Measurements from ENCODE around the gene TSPAN12.
A peak's percentile ranks its signal among the peaks of the same experiment; 100 is the strongest.

TSPAN12 gene

DNA sequence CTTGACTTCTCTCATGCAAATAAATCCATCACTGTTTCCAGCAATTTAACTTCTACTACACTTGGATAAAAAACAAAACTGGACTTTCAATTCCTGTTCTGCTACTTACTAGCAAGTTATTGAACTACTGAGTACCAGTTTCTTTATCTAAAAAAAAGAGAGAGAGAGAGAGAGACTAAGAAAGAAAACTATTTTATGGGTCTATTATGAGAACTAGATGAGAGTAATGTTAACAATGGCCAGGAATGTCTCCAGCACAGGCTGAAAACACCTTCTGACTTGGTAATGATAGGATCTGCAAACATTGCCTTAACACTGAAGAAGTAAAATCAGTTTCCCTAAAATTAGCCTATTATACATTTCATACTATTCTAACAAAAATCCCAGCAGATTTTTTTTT, 5.2 kb downstream of the TSPAN12 start:
- no peak for DNase-seq
- intact Hi-C loops (cut with DNase I), result no loop called here

DNA sequence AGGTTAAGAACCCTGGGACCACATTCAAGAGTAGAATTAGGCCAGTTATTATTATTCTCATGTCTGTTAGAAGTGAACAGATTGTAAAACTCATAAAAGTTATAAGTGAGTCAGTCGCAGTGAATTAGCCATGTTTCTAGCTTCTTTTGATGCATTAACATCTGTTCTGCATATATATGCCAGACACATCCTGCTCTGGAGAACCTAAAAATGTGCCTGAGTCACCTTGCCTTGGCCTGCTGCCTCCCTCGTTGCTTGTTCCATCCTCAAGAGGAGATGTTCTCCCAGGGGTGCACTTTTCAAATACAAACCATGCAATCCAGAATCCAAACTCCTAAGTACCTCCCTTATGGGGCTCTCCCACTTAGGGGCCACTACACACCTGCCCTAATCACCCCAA, 14.8 kb downstream of the TSPAN12 start:
- DNase-seq, result peak in 2 of 10 donors; percentile 13 to 68
- intact Hi-C loops (cut with DNase I), result no loop called here

DNA sequence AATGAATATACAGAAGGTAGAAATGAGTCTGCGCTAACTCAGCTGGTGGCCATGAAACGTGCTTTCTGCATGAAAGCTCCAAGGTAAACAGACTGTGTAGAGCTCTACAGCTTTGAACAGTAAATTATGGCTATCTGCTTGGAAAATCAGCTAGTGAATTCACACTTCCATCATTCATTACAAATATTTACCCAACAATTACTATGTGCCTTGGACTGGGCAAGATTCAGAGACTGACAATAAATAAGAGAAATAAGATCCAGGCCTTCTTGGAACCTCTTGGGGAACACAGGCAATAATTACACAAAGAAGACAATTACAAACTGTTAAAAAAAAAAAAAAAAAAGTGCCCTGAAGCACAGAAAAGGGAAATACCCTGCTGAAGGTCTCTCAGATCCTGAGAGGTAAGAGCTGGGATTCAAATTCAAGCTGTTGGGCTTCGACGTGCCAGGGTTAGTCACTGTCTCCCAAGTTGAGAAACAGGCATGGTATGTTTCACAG, 15.8 kb downstream of the TSPAN12 start:
- intact Hi-C loops (cut with DNase I), result no loop called here

DNA sequence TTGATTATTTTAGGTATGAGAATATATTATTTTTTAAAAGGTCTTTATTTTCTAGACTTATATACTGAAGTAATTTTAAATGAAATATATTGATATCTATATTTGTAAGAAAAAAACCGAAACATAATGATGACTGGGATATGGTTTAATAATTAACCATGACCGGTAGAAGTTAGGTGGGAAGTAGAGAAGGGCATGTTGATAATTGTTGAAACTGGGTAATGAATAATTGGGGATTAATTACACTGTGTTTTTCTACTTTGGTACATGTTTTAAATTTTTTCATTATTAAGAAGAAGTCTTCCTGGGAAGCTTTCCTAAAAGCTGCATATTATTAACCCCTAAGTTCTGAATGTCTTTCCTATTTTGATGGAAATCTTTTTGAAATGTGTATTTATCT, 16.3 kb downstream of the TSPAN12 start:
- intact Hi-C loops (cut with DNase I), result no loop called here
- DNase-seq, result no peak

More for the DNA sequence above, 15.8 kb downstream of the TSPAN12 start:
- no peak for DNase-seq

DNA sequence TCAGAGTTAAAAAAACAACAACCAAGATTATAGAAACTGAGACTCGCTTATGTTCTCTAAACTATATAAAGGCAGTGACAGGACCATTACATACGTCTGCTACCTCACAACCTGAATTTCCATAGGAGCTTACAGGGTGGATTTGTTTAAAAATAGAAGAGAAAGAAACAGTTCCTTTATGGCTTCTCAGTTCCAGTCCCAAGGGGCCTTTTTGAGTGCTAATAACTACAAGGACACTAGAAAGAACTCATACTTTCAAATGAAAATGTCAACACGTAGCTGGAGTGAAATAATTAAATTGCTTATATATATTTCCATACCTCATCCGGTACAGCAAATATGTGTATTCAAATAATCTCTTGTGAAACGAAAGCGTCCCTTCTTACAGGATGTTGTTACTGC, 19.7 kb downstream of the TSPAN12 start:
- no peak for DNase-seq

DNA sequence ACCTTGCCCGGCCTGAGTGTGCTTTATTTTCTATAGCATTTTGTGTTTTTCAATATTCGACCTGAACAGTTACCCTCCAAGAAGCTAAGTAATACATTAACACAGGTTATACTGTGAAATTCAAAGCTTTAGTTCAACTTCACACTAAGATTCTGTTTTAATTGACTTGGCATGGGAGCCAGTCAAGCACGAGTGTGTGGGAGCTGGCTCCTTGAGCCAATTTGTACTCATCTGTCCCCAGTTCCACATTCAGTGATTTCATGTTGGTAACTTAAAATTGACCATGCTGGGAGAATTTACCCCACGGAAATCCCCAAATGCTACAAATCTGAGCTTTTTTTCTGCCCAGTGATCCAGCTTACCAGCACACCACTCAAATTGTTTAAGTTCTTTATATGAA, 20.3 kb downstream of the TSPAN12 start:
- intact Hi-C loops (cut with DNase I), result no loop called here
- DNase-seq, result no peak

More for the DNA sequence above, 19.7 kb downstream of the TSPAN12 start:
- intact Hi-C loops (cut with DNase I), result no loop called here

DNA sequence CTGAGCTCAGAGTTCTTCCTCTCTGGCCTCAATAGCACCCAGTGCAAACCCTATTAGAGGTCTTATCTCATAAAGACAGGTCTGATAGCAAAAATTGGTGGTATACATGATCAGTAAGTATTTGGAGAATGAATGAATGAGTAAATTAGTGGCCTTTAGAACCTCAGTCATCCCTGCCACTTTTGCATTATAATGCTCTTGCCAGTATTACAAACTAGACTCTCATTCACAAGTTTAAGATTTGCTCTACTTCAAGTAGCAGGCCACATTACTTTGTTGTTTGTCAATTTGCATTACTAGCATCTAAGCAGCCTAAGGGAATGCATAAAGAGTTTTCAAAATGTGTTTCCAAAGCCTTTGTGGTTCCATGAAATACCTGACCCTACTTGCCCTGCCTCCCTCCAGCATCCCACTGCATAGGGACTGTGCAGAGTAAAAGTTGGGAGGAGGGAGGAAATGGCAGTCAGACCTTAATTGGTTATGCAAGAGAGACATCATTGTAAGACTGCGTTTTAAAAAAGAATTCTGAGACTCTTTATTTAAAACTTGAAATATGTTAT, 21.3 kb downstream of the TSPAN12 start:
- intact Hi-C loops (cut with DNase I), result no loop called here
- no peak for DNase-seq

DNA sequence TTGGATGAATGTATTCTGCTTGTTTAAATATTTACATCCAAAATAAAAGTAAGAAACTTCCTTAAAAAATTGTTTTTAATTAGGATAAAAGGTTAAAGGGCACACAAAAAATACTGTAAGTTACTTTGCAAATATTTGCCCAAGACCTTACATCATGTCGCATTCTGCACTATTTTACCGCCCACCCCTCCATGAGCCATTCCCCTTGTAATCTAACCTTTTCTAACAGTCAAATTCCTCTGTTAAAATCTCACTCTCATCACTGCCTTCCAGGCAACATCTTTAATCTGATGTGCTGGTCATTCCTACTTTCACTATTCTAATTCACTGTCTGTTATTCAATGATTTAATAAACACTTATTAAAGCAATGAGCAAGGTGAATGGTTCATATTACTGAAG, 23.2 kb downstream of the TSPAN12 start:
- intact Hi-C loops (cut with DNase I), result no loop called here
- DNase-seq, result no peak

DNA sequence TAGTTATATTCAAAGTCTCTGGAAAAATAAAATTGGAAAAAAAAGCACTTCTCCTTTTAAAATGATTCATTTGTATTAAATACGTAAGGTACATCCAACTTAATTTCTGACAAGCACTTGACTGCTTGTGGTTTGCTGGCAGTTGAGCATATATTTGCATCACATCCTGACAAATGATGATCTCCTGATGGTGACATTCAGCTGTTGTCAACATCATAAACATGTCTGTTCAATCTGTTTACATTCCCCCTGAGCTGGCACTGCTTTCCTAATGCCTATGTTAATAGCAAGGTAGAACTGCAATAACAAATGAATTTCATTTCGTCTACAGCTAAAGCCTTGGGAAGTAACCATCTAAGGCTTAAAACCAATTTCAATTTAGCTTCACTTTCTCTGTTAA, 24.4 kb downstream of the TSPAN12 start:
- intact Hi-C loops (cut with DNase I), result no loop called here
- DNase-seq, result no peak

DNA sequence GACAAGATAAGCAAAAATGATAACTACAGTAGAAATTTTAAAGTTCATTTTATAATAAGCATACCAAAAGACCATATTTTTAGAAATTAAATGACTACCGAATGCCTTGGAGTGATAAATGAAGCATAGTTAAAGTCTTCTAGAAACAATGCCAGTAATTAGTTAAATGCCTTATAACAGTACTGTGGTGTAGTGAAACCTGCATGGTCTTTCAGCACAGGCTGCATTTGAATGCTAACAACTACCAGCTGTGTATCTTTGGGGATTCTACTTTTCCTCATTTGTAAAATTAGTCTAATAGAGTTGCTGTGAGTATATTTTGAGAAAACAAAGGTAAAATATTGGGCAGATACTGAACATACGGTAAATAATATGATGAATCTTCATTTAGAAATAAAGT, 25.1 kb downstream of the TSPAN12 start:
- no peak for DNase-seq
- intact Hi-C loops (cut with DNase I), result no loop called here

DNA sequence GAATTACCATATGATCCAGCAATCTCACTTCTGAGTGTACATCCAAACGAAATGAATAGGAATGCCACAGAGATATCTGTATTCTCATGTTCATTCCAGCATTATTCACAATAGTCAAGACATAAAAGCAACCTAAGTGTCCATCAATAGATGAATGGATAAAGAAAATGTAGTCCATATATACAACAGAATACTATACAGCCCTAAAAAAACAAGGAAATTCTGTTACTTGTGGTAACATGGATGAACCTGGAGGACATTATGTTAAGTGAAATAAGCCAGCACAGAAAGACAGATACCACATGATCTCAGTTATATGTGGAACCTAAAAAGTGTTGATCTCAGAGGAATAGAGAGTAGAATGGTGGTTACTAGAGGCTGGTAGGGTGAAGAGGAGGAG, 26.7 kb downstream of the TSPAN12 start:
- DNase-seq, result no peak
- intact Hi-C loops (cut with DNase I), result no loop called here

DNA sequence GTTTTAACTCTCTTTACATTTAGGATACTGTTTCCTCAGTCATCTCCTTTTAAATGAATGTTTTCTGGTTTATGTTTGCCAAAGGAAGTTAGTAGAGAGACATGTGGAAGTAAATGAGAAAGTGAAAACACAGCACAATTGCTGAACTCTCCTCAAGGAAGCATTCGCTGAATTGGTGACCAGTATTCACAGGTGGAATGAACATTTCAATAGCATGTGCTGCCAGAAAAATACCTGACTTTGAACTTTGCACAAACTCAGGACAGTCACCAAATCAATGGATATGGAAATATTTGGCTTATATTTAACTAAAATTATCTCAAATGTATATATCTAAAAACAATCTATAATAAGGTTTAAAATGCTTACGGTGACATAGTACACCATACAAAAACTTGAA, 28.5 kb downstream of the TSPAN12 start:
- no peak for DNase-seq
- intact Hi-C loops (cut with DNase I), result no loop called here

DNA sequence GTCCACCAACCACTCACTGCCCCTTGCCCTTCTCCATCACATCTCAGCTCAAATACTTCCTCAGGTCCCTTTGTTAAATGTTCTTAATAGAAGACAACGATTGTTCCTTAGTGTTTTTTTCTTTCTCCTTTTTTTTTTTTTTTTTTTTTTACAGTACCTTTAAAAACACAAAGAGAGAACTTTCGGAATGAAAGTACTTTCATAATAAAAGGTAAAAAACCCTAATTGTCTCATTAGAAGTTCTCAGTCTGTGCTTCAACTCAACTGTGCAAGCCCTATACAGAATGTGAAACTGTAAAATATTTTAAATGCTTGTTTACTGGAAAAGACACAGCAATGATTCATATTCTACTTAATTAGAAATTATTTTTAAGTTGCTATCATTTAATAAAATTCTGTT, 29.4 kb downstream of the TSPAN12 start:
- intact Hi-C loops (cut with DNase I), result no loop called here
- DNase-seq, result no peak

DNA sequence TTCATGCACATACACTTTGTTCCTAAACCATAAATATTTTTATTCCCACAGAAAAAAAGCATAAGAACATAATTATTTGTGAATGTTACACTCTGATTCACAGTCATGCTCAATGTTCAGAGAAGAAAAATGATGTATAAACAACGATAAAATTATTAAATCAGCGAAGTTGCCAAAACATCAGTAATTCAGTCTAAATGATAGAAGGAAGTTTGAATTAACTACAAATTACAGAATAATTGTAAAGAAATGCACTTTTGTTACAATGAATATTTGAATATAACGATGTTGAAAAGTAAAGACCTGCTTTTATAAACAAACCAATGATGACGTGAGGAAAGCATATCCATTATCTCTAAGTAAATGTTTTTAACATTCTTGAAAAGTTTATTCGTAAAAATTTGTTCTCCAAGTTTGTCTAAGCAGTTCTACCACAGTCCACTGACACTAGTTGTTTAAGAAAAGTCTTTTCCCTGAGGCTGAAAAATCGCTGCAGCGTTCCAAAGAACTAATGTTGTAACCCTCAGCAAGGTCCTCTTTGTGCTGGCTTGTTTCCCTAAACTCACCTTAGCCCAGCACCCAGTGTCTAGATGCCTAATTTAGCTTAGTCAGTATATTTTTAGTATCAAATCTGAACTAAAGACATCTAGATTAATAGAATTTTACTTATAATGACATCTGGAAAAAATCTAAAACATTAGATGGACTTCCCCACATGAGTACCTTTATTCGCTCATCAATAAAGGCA, 30.4 kb downstream of the TSPAN12 start:
- intact Hi-C loops (cut with DNase I), result no loop called here
- no peak for DNase-seq

DNA sequence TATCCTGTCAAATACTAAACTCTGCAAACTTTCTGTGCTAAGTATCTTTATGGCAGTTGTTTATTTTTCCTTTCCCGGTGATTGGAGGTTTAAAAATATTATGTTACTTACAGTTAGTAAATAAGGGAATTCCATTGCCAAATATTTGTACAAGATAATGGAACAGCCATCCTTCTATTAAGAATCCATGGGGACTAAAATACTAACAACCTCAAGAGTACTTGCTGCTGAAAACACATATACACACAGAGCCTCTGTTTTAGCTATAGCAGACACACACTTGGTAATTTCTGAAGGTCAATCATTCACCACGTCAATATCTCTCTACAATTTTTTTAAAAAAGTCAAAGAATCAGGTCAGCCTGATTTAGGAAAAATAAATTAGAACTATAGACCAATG, 32.4 kb downstream of the TSPAN12 start:
- no peak for DNase-seq

DNA sequence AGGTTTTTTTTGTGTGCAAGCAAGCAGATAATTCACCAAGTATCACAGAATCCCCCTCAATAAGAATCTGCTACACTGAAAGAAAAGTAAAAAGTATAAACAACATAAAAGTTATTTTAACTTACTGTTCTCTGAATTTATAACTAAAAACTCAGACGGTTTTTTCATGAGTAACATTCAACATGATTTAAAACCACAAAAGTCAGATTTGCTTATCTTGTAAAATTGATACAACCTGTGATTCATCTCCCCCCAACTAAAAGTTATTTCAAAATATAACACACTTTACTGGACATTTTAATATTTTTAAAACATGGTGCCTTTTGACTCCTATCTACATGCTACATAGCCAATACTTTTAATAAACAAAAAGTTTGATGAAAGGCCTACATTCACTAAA, 32.8 kb downstream of the TSPAN12 start:
- no peak for DNase-seq
- intact Hi-C loops (cut with DNase I), result no loop called here

More for the DNA sequence above, 32.4 kb downstream of the TSPAN12 start:
- intact Hi-C loops (cut with DNase I), result no loop called here

DNA sequence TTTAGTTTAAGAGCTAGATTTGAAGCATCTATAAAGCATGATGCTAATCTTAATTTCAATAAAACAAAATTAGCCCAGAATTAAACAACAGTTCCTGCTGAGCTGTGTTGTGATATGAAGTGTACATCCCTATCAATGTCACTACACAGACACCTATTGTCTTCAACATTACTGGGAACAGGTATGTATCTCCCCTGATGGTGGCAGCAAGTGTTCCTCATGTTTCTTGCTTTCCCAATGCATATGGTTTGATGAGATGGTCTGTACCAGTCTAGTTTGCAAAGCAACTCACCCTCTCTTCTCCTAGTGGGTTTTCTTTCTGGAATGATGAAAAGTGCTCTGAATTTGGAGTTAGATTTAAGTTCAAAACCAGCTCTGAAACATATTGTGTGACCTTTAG, 38.1 kb downstream of the TSPAN12 start:
- intact Hi-C loops (cut with DNase I), result no loop called here

DNA sequence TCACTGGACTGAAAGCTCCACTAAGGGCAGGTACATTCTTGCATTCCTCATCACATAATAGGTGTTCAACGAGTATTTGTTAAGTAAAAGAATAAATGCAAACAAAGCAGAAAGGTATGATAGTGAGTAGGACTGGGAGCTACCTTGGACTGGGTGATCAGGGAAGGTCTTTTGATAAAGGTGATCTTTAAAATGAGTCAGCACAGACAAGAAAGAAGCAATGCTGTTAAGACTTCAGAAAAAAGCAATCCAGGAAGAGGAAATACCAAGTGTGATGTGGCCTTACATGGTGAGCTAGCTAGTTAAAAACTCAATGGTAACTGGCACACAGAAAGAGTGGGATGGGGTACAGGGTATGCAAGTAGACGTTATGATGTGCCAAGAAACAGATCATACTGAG, 40.1 kb downstream of the TSPAN12 start:
- DNase-seq, result no peak
- intact Hi-C loops (cut with DNase I), result no loop called here

More for the DNA sequence above, 38.1 kb downstream of the TSPAN12 start:
- no peak for DNase-seq

DNA sequence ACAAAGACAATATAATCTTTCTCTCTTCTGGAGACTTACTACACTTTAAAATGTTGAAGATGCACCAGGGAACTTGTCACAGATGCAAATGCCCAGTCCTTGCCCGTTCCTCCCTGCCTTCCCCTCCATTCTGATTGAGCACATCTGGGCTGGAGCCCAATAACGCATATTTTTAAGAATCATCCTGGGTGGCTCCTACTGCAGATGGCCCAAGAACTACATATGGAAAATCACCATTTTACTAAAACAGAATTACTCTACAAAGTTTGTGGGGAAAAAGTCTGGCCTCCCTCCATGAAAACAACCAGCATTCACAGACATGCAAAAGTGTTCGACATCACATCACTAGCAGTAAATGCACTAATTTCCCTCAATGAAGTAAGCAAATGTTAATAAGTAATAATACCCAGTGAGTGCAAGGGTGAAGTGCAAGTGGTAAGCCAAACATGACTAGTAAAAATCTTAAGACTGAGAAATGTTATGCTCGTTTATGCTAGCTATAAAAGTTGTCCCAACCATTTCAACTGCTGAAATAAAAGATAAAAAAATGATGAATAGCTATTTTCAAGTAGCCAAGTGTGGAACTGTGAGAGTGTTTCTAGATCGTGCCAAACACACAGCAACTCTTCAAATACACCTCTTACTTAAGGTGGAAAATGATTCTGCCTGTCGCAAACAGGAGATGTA, 43.5 kb downstream of the TSPAN12 start:
- DNase-seq, result no peak
- intact Hi-C loops (cut with DNase I), result no loop called here

DNA sequence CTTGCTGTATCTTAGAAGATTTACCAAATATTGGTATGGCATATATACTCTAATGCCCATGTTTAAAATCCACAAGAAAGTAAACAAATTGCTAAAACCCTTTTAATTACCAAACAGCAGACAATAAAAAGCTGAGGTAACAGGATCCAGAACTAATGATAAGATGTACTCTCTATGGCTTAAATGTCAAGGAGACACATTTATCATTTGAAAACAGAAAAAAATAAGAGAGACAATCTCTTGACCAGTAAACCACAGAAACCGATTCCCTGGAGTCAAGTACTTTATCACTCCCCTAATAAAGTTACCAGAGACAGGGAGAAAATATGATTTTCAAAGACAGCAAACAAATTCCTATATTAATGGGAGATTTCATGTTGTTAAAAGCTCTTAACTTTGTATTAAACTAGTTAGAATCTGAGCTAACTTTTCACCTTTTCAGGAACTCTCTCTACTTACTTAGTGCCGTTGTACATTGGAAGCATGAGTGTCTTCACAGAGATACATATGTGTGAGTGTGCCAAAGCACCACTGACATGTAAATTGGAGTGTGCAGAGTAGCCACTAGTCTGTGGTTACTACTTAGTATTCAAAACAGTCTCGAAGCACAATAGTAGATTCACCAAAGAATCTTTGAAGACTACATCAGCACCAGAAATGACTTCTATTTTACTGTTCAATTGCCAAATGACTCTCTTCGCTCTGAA, 44.2 kb downstream of the TSPAN12 start:
- no peak for DNase-seq
- intact Hi-C loops (cut with DNase I), result no loop called here

DNA sequence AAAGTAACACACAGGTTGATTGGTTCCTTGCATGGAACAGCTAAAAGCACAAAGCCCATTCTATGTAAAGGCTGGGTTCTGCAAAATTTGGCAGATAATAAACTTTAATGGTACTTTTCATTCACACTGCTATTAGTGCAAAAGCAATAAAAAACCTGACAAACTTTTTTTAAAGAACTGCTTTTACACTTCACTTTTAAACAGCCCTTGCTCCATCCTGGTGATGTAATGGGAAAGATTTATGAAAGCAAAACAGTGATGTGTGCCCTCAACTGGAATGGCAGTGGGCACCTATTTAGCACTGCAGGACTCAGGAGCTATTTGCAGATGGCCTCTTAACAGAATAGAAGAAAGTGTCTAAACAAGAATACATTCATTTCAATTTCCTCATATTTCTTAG, 44.9 kb downstream of the TSPAN12 start:
- intact Hi-C loops (cut with DNase I), result no loop called here
- no peak for DNase-seq
